ENCODE measurements around the gene GRB14.

The GRB14 gene

GRCh38 chr2:164620873-164621763 lies at the start of gene GRB14:
Gene GRB14, minus strand, starts transcription at chr2:164621482. Its CDS starts 173 bp downstream, at chr2:164621309.
- TF ChIP-seq EP300 (IDR thresholded peaks at IDR 0.05; ENCODE audit: borderline replicate concordance), result peak; percentile 18; the same call in 1 of the 2 replicates
- TF ChIP-seq YY1 (IDR thresholded peaks at IDR 0.05; ENCODE audit: low read depth), result no peak
- TF ChIP-seq TCF12 (IDR thresholded peaks at IDR 0.05; ENCODE audit: low read depth), result peak; percentile 15; the same call in 1 of the 2 replicates
- peak; percentile 86 for TF ChIP-seq ZBTB7A (IDR thresholded peaks at IDR 0.05; ENCODE audit: low read depth)
- no peak for TF ChIP-seq FOXM1 (IDR thresholded peaks at IDR 0.05; ENCODE audit: borderline replicate concordance, low read depth)
- TF ChIP-seq EGR1 (IDR thresholded peaks at IDR 0.05), result peak; percentile 92
- TF ChIP-seq, protein P1, sequence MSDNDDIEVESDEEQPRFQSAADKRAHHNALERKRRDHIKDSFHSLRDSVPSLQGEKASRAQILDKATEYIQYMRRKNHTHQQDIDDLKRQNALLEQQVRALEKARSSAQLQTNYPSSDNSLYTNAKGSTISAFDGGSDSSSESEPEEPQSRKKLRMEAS (IDR thresholded peaks at IDR 0.05), result peak; percentile 68
- TF ChIP-seq, protein P2, sequence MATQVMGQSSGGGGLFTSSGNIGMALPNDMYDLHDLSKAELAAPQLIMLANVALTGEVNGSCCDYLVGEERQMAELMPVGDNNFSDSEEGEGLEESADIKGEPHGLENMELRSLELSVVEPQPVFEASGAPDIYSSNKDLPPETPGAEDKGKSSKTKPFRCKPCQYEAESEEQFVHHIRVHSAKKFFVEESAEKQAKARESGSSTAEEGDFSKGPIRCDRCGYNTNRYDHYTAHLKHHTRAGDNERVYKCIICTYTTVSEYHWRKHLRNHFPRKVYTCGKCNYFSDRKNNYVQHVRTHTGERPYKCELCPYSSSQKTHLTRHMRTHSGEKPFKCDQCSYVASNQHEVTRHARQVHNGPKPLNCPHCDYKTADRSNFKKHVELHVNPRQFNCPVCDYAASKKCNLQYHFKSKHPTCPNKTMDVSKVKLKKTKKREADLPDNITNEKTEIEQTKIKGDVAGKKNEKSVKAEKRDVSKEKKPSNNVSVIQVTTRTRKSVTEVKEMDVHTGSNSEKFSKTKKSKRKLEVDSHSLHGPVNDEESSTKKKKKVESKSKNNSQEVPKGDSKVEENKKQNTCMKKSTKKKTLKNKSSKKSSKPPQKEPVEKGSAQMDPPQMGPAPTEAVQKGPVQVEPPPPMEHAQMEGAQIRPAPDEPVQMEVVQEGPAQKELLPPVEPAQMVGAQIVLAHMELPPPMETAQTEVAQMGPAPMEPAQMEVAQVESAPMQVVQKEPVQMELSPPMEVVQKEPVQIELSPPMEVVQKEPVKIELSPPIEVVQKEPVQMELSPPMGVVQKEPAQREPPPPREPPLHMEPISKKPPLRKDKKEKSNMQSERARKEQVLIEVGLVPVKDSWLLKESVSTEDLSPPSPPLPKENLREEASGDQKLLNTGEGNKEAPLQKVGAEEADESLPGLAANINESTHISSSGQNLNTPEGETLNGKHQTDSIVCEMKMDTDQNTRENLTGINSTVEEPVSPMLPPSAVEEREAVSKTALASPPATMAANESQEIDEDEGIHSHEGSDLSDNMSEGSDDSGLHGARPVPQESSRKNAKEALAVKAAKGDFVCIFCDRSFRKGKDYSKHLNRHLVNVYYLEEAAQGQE (IDR thresholded peaks at IDR 0.05; ENCODE audit: low read depth), result no peak
- TF ChIP-seq TEAD4 (IDR thresholded peaks at IDR 0.05), result peak; percentile 31; the same call in 1 of the 2 replicates

DNA sequence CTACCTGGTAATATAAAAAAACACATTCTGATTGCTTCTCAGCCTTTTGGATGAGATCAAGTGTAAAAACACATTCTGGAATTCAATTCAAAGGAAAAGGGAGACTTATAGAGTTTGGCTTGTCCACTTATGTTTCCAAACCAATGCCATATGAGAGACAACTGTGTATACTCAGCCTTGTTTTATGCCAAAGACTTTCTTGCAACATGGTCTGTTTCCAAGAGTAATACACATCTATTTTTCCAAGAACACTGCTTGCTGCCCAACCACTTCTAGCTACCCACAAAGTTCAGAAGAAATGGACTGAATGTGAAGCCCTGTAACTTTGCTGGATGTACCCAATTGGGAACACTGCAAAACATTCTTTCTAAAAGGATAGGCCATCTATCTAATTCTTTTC lies 48.0 kb upstream of the GRB14 start:
- TF ChIP-seq RAD21 (IDR thresholded peaks at IDR 0.05; ENCODE audit: low read depth) (no peak), CEBPB (IDR thresholded peaks at IDR 0.05) (no peak)

DNA sequence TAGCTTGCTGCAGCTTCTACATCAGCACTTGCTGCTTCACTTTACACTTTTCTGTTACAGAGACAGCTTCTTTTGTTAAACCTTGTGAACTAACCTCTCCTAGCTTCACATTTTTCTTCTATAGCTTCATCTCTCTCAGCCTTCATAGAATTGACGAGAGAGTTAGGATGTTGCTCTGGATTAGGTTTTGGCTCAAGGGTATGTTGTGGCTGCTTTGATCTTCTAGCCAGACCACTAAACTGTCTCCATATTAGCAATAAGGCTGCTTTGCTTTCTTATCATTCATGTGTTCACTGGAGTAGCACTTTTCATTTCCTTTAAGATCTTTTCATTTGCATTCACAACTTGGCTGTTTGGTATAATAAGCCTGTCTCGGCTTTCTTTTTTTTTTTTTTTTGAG lies 46.3 kb upstream of the GRB14 start:
- no peak for TF ChIP-seq EGR1 (IDR thresholded peaks at IDR 0.05)
- TF ChIP-seq, protein P2 (IDR thresholded peaks at IDR 0.05; ENCODE audit: low read depth), result no peak
- TF ChIP-seq, protein P1 (IDR thresholded peaks at IDR 0.05), result no peak
- TF ChIP-seq RAD21 (IDR thresholded peaks at IDR 0.05; ENCODE audit: low read depth), result no peak
- no peak for TF ChIP-seq ZBTB7A (IDR thresholded peaks at IDR 0.05; ENCODE audit: low read depth)
- no peak for TF ChIP-seq CEBPB (IDR thresholded peaks at IDR 0.05)
- TF ChIP-seq CREB1 (IDR thresholded peaks at IDR 0.05; ENCODE audit: low read depth), result no peak
- no peak for TF ChIP-seq YY1 (IDR thresholded peaks at IDR 0.05; ENCODE audit: low read depth)
- no peak for TF ChIP-seq USF1 (IDR thresholded peaks at IDR 0.05)
- TF ChIP-seq EP300 (IDR thresholded peaks at IDR 0.05; ENCODE audit: borderline replicate concordance), result no peak
- no peak for TF ChIP-seq FOXM1 (IDR thresholded peaks at IDR 0.05; ENCODE audit: borderline replicate concordance, low read depth)
- no peak for TF ChIP-seq TAF1 (IDR thresholded peaks at IDR 0.05; ENCODE audit: low read depth)
- no peak for TF ChIP-seq TEAD4 (IDR thresholded peaks at IDR 0.05)
- no peak for TF ChIP-seq TCF12 (IDR thresholded peaks at IDR 0.05; ENCODE audit: low read depth)
- TF ChIP-seq NFIC (IDR thresholded peaks at IDR 0.05), result no peak

DNA sequence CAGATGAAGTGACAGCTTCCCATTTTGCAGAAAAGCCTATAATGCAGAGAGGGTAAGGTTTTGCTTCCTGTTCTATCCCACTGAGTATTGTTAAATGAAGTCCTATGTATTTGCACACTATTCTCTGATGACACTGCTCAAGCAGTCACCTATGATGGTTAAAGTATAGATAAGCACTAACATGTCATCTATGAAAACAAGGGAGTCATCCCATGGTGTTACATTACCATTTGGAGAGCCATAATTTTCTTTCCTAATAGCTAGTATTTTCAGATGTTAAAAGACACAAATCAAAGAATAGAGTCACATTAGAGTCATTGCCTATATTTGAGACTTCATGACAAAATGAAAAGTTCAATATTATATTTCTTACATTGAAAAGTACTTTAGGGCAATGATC lies 42.8 kb upstream of the GRB14 start:
- TF ChIP-seq RAD21 (IDR thresholded peaks at IDR 0.05; ENCODE audit: low read depth) (no peak), TCF12 (IDR thresholded peaks at IDR 0.05; ENCODE audit: low read depth) (no peak), TAF1 (IDR thresholded peaks at IDR 0.05; ENCODE audit: low read depth) (no peak), CREB1 (IDR thresholded peaks at IDR 0.05; ENCODE audit: low read depth) (no peak), USF1 (IDR thresholded peaks at IDR 0.05) (no peak), NFIC (IDR thresholded peaks at IDR 0.05) (no peak), TEAD4 (IDR thresholded peaks at IDR 0.05) (no peak), YY1 (IDR thresholded peaks at IDR 0.05; ENCODE audit: low read depth) (no peak), ZBTB7A (IDR thresholded peaks at IDR 0.05; ENCODE audit: low read depth) (no peak), FOXM1 (IDR thresholded peaks at IDR 0.05; ENCODE audit: borderline replicate concordance, low read depth) (no peak), EGR1 (IDR thresholded peaks at IDR 0.05) (no peak), CEBPB (IDR thresholded peaks at IDR 0.05) (no peak)
- TF ChIP-seq, protein P2 (IDR thresholded peaks at IDR 0.05; ENCODE audit: low read depth), result no peak
- TF ChIP-seq, protein P1 (IDR thresholded peaks at IDR 0.05), result no peak
